Measurements from ENCODE around the gene FGF18.

FGF18 gene

GRCh38 chr5:171424726-171425125, 5.3 kb downstream of the FGF18 start:
- no peak for DNase-seq

GRCh38 chr5:171425596-171426244, 6.3 kb downstream of the FGF18 start:
- no peak for DNase-seq

GRCh38 chr5:171426266-171426665, 6.8 kb downstream of the FGF18 start:
- DNase-seq: no peak

- no peak for DNase-seq
Measured at GRCh38 chr5:171426680-171427079, 7.2 kb downstream of the FGF18 start.

- no peak for DNase-seq
Measured at GRCh38 chr5:171427318-171428167, 8.1 kb downstream of the FGF18 start.

- DNase-seq: no peak
Measured at GRCh38 chr5:171428168-171428696, 8.8 kb downstream of the FGF18 start.

- no peak for DNase-seq
Measured at GRCh38 chr5:171428809-171429542, 9.5 kb downstream of the FGF18 start.

- no peak for DNase-seq
Measured at GRCh38 chr5:171429543-171429910, 10.1 kb downstream of the FGF18 start.

GRCh38 chr5:171431251-171431777, 11.9 kb downstream of the FGF18 start:
- no peak for DNase-seq

GRCh38 chr5:171432076-171432475, 12.6 kb downstream of the FGF18 start:
- no peak for DNase-seq

GRCh38 chr5:171432583-171433351, 13.3 kb downstream of the FGF18 start:
- DNase-seq: no peak

- no peak for DNase-seq
Measured at GRCh38 chr5:171433352-171433698, 13.9 kb downstream of the FGF18 start.

- DNase-seq: no peak
Measured at GRCh38 chr5:171433982-171434676, 14.7 kb downstream of the FGF18 start.

GRCh38 chr5:171434874-171435273, 15.4 kb downstream of the FGF18 start:
- DNase-seq: no peak

GRCh38 chr5:171435908-171436307, 16.5 kb downstream of the FGF18 start:
- no peak for DNase-seq

- no peak for DNase-seq
Measured at GRCh38 chr5:171436804-171437285, 17.4 kb downstream of the FGF18 start.

GRCh38 chr5:171437286-171437821, 17.9 kb downstream of the FGF18 start:
- no peak for DNase-seq

GRCh38 chr5:171438738-171439137, 19.3 kb downstream of the FGF18 start:
- DNase-seq: no peak

- DNase-seq: no peak
Measured at GRCh38 chr5:171441246-171441791, 21.9 kb downstream of the FGF18 start.

GRCh38 chr5:171442287-171443042, 23.0 kb downstream of the FGF18 start:
- no peak for DNase-seq

Data from CD4-positive, alpha-beta T cell treated with Interferon alpha-2 for 1 hour (primary cell).